Ectodermal cell (in vitro differentiated cells): Measurements from ENCODE around the gene C12orf57.
A peak's percentile ranks its signal among the peaks of the same experiment; 100 is the strongest.

Experiments
- H3K27ac ChIP-seq: 2 replicates; pipeline ENCODE4 v1.7.0; 2013; ENCODE audit warnings: mild to moderate bottlenecking, low read depth, low read length; ENCODE audit not compliant: insufficient read depth, poor library complexity, severe bottlenecking
- H3K27me3 ChIP-seq: 2 replicates; pipeline ENCODE4 v1.7.0; 2013; ENCODE audit warnings: mild to moderate bottlenecking, low read length; ENCODE audit not compliant: insufficient read depth, control insufficient read depth, poor library complexity, severe bottlenecking
- H3K36me3 ChIP-seq: one replicate; pipeline ENCODE4 v1.7.0; 2013; ENCODE audit warnings: low read length; ENCODE audit not compliant: control insufficient read depth, insufficient read depth
- H3K4me1 ChIP-seq: one replicate; pipeline ENCODE4 v1.7.0; 2013; ENCODE audit warnings: low read length; ENCODE audit not compliant: control insufficient read depth, insufficient read depth
- H3K4me3 ChIP-seq: 2 replicates; pipeline ENCODE4 v1.7.0; 2013; ENCODE audit warnings: low read depth, low read length, control low read depth; ENCODE audit not compliant: insufficient read depth
- H3K9me3 ChIP-seq: 2 replicates; pipeline ENCODE4 v1.7.0; 2013; ENCODE audit warnings: mild to moderate bottlenecking, low read length, moderate library complexity; ENCODE audit not compliant: control insufficient read depth
- WGBS, 2 experiments: methylation state at CpG; one replicate each; pipeline ENCODE4 v1.1.7; 2013; ENCODE audit warnings: missing lambda C conversion rate in 2 of 2; 5-methylcytosine and 5-hydroxymethylcytosine counted together

Gene C12orf57

GRCh38 chr12:6919588-6919987 lies 24.2 kb upstream of the C12orf57 start:
- H3K36me3 ChIP-seq = peaks cover 40% of the 10 kb centered on the region
- 85% methylated on average over 7 of the region's 7 CpGs for WGBS, 2 experiments

GRCh38 chr12:6921539-6921938 lies 22.3 kb upstream of the C12orf57 start:
- H3K4me1 ChIP-seq = peaks cover 25% of the 10 kb centered on the region
- H3K4me3 ChIP-seq = no peak overlapping the region
- H3K27ac ChIP-seq = no peak overlapping the region
- WGBS, 2 experiments = 90 to 96% methylated on average over 7 of the region's 7 CpGs
- peaks cover 40% of the 10 kb centered on the region for H3K36me3 ChIP-seq
- H3K27me3 ChIP-seq = no peaks in the 10 kb centered on the region
- H3K9me3 ChIP-seq = no peaks in the 10 kb centered on the region

More at GRCh38 chr12:6919588-6919987, 24.2 kb upstream of the C12orf57 start:
- H3K9me3 ChIP-seq = no peaks in the 10 kb centered on the region
- no peaks in the 10 kb centered on the region for H3K27me3 ChIP-seq
- no peak overlapping the region for H3K4me3 ChIP-seq
- H3K4me1 ChIP-seq = peaks cover 11% of the 10 kb centered on the region
- no peak overlapping the region for H3K27ac ChIP-seq

GRCh38 chr12:6921996-6922946 lies 21.6 kb upstream of the C12orf57 start:
- Histone ChIP-seq H3K4me1 (peaks cover 30% of the 10 kb centered on the region), H3K9me3 (no peaks in the 10 kb centered on the region), H3K27ac (no peak overlapping the region), H3K4me3 (no peak overlapping the region), H3K36me3 (peaks cover 32% of the 10 kb centered on the region), H3K27me3 (no peaks in the 10 kb centered on the region)
- 93% methylated on average over 9 of the region's 9 CpGs for WGBS, 2 experiments

GRCh38 chr12:6923003-6923732 lies 20.7 kb upstream of the C12orf57 start:
- WGBS, 2 experiments = 91 to 93% methylated on average over 8 to 9 of the region's 10 CpGs
- H3K27ac ChIP-seq = no peak overlapping the region
- H3K36me3 ChIP-seq = peaks cover 27% of the 10 kb centered on the region

GRCh38 chr12:6923851-6924250 lies 20.0 kb upstream of the C12orf57 start:
- Histone ChIP-seq H3K27me3 (no peaks in the 10 kb centered on the region), H3K4me3 (no peak overlapping the region), H3K36me3 (peaks cover 23% of the 10 kb centered on the region), H3K27ac (no peak overlapping the region), H3K9me3 (no peaks in the 10 kb centered on the region), H3K4me1 (peaks cover 30% of the 10 kb centered on the region)
- WGBS, 2 experiments = 87 to 88% methylated on average over 6 of the region's 6 CpGs

More at GRCh38 chr12:6923003-6923732, 20.7 kb upstream of the C12orf57 start:
- no peaks in the 10 kb centered on the region for H3K27me3 ChIP-seq
- no peaks in the 10 kb centered on the region for H3K9me3 ChIP-seq
- H3K4me1 ChIP-seq = peaks cover 30% of the 10 kb centered on the region
- no peak overlapping the region for H3K4me3 ChIP-seq

- WGBS, 2 experiments = 44 to 49% methylated on average over 1 of the region's 1 CpG
- no peak overlapping the region for H3K4me3 ChIP-seq
- H3K27me3 ChIP-seq = no peaks in the 10 kb centered on the region
- H3K4me1 ChIP-seq = peaks cover 36% of the 10 kb centered on the region
- H3K36me3 ChIP-seq = peaks cover 13% of the 10 kb centered on the region
- peak overlapping the region; percentile 92 for H3K27ac ChIP-seq
- H3K9me3 ChIP-seq = no peaks in the 10 kb centered on the region
Observed at GRCh38 chr12:6925239-6925539, 18.6 kb upstream of the C12orf57 start.

- Histone ChIP-seq H3K4me1 (peaks cover 36% of the 10 kb centered on the region), H3K27me3 (no peaks in the 10 kb centered on the region), H3K36me3 (peaks cover 12% of the 10 kb centered on the region), H3K9me3 (no peaks in the 10 kb centered on the region), H3K27ac (peak overlapping the region; percentile 92), H3K4me3 (peak overlapping the region; percentile 69)
- WGBS, 2 experiments = 5% methylated on average over 8 of the region's 8 CpGs
Observed at GRCh38 chr12:6925540-6926279, 18.1 kb upstream of the C12orf57 start.

- peaks cover 2% of the 10 kb centered on the region for H3K36me3 ChIP-seq
- peaks cover 36% of the 10 kb centered on the region for H3K4me1 ChIP-seq
- H3K27me3 ChIP-seq = no peaks in the 10 kb centered on the region
- 0% methylated on average over 66 of the region's 66 CpGs for WGBS, 2 experiments
- peak within 1 kb of the TSS; percentile 84 for H3K4me3 ChIP-seq
- H3K9me3 ChIP-seq = no peaks in the 10 kb centered on the region
- H3K27ac ChIP-seq = peak within 1 kb of the TSS; percentile 75
Observed at GRCh38 chr12:6927379-6928021, 16.3 kb upstream of the C12orf57 start, which contains the start of gene ATN1. Gene ATN1 (plus strand): TSS chr12:6927959. CDS start chr12:6934002, 6,043 bp downstream.

- Histone ChIP-seq H3K4me1 (peaks cover 36% of the 10 kb centered on the region), H3K4me3 (peak overlapping the region; percentile 84), H3K9me3 (no peaks in the 10 kb centered on the region), H3K27me3 (no peaks in the 10 kb centered on the region), H3K36me3 (peaks cover under 1% of the 10 kb centered on the region), H3K27ac (peak overlapping the region; percentile 12)
- 0% methylated on average over 76 of the region's 79 CpGs for WGBS, 2 experiments
Observed at GRCh38 chr12:6928022-6928702, 15.7 kb upstream of the C12orf57 start.
